Astrocyte (in vitro differentiated cells and primary cell): ENCODE results near the gene PNLIP. TPM values are rescaled to one million over a fixed set of nuclear protein-coding genes. Genes with fewer than 3 reads are reported as not detected.

ENCODE experiments used
- DNase-seq: peaks from one replicate; pipeline ENCODE4 v3.0.0-alpha.2; 2010; ENCODE audit warnings: low read depth
- FAIRE-seq: peaks from 2 replicates; lab custom pipeline; 2011; peaks lifted over from hg19 to GRCh38; lab: Jason Lieb, UNC
- H2AFZ ChIP-seq: 2 replicates; pipeline ENCODE4 v1.6.0; 2012; ENCODE audit warnings: low read depth, low read length, inconsistent platforms
- H3K27ac ChIP-seq: 2 replicates; pipeline ENCODE4 v1.5.1; 2011; ENCODE audit warnings: low read depth, low read length, inconsistent platforms
- H3K27me3 ChIP-seq: 2 replicates; pipeline ENCODE4 v1.6.0; 2011; ENCODE audit warnings: low read length, inconsistent platforms; ENCODE audit not compliant: insufficient read depth
- H3K36me3 ChIP-seq: 2 replicates; pipeline ENCODE4 v1.5.1; 2011; ENCODE audit warnings: low read length, inconsistent platforms; ENCODE audit not compliant: insufficient read depth
- H3K4me1 ChIP-seq: 2 replicates; pipeline ENCODE4 v1.5.1; 2011; ENCODE audit warnings: low read length, inconsistent platforms; ENCODE audit not compliant: insufficient read depth
- H3K4me2 ChIP-seq: 2 replicates; pipeline ENCODE4 v1.6.0; 2012; ENCODE audit warnings: low read length, inconsistent platforms
- H3K4me3 ChIP-seq: 2 replicates; pipeline ENCODE4 v1.5.1; 2011; ENCODE audit warnings: low read depth, mild to moderate bottlenecking, low read length, inconsistent platforms; ENCODE audit not compliant: insufficient read depth
- H3K79me2 ChIP-seq: 2 replicates; pipeline ENCODE4 v1.6.0; 2012; ENCODE audit warnings: mild to moderate bottlenecking, low read length, inconsistent platforms; ENCODE audit not compliant: insufficient read depth
- H3K9ac ChIP-seq: 2 replicates; pipeline ENCODE4 v1.6.0; 2012; ENCODE audit warnings: mild to moderate bottlenecking, low read length, inconsistent platforms
- H3K9me3 ChIP-seq: 2 replicates; pipeline ENCODE4 v1.5.1; 2012; ENCODE audit warnings: low read depth, mild to moderate bottlenecking, low read length, inconsistent platforms; ENCODE audit not compliant: insufficient read depth
- H4K20me1 ChIP-seq: 2 replicates; pipeline ENCODE4 v1.6.0; 2012; ENCODE audit warnings: low read length, inconsistent platforms; ENCODE audit not compliant: insufficient read depth
- H3K27ac Mint-ChIP-seq: one replicate; pipeline ENCODE4 v1.8.0; 2021; ENCODE audit warnings: mild to moderate bottlenecking, mixed read lengths; ENCODE audit not compliant: unreplicated experiment
- H3K27me3 Mint-ChIP-seq: one replicate; pipeline ENCODE4 v1.8.0; 2021; ENCODE audit warnings: low read depth, mixed read lengths; ENCODE audit not compliant: unreplicated experiment
- H3K36me3 Mint-ChIP-seq: one replicate; pipeline ENCODE4 v1.8.0; 2021; ENCODE audit warnings: low read depth, mixed read lengths; ENCODE audit not compliant: unreplicated experiment
- H3K4me1 Mint-ChIP-seq: one replicate; pipeline ENCODE4 v1.8.0; 2021; ENCODE audit warnings: low read depth, mixed read lengths; ENCODE audit not compliant: unreplicated experiment
- H3K4me3 Mint-ChIP-seq: one replicate; pipeline ENCODE4 v1.8.0; 2021; ENCODE audit warnings: mild to moderate bottlenecking, moderate library complexity, mixed read lengths; ENCODE audit not compliant: unreplicated experiment
- H3K9me3 Mint-ChIP-seq: one replicate; pipeline ENCODE4 v1.8.0; 2021; ENCODE audit warnings: mild to moderate bottlenecking, mixed read lengths; ENCODE audit not compliant: unreplicated experiment
- CTCF ChIP-seq: IDR thresholded peaks from 2 replicates; pipeline ENCODE4 v1.5.1; 2011; ENCODE audit warnings: low read depth, mild to moderate bottlenecking, inconsistent platforms, low read length, moderate library complexity; ENCODE audit not compliant: insufficient read depth
- EZH2 ChIP-seq: IDR thresholded peaks from 2 replicates; pipeline ENCODE4 v1.6.1; 2012; ENCODE audit warnings: mild to moderate bottlenecking, low read length, inconsistent platforms; ENCODE audit not compliant: insufficient read depth
- total RNA-seq: library from RNA; stranded (reverse); gene quantifications from 2 replicates; pipeline ENCODE4 v1.2.1, GENCODE V29; 2021

PNLIP gene
- total RNA-seq, 1 donor from 2014 or later: not detected

GRCh38 chr10:116536810-116537209 is 8.9 kb upstream of the PNLIP start:
- Mint-ChIP-seq H3K4me3 (no peak overlapping the region), H3K36me3 (peaks cover 4% of the 10 kb centered on the region), H3K27me3 (peaks cover 2% of the 10 kb centered on the region), H3K4me1 (peaks cover 14% of the 10 kb centered on the region), H3K9me3 (peaks cover 7% of the 10 kb centered on the region), H3K27ac (no peak overlapping the region)
- H4K20me1 ChIP-seq: no peaks in the 10 kb centered on the region
- H3K4me2 ChIP-seq: no peak overlapping the region
- H3K79me2 ChIP-seq: no peaks in the 10 kb centered on the region
- no peaks in the 10 kb centered on the region for H3K27me3 ChIP-seq
- no peaks in the 10 kb centered on the region for H3K36me3 ChIP-seq
- no peaks in the 10 kb centered on the region for H3K4me1 ChIP-seq
- H3K4me3 ChIP-seq: no peak overlapping the region
- DNase-seq (no peak), FAIRE-seq (no peak)
- no peaks in the 10 kb centered on the region for H3K9me3 ChIP-seq
- H3K27ac ChIP-seq: no peak overlapping the region
- no peak overlapping the region for H3K9ac ChIP-seq
- no peak overlapping the region for H2AFZ ChIP-seq
- TF ChIP-seq EZH2 (no peak), CTCF (no peak)

DNA sequence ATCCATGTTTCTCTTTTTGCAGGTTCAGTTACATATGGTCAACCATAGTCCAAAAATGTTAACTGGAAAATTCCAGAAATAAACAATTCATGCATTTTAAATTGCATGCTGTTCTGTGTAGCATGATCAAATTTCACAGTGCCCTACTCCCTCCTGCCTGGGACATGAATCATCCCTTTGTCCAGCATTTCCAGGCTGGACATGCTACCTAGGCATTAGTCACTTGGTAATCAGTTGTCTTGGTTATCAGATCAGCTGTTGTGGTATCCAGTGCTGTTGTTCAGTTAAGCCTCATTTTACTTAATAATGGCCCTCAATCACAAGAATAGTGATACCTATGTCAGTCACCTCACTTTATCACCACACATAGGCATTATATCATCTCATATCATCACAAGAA is 7.3 kb upstream of the PNLIP start:
- FAIRE-seq (no peak), DNase-seq (peak; percentile 22)
- H3K27ac Mint-ChIP-seq: no peak overlapping the region
- H3K27me3 ChIP-seq: no peaks in the 10 kb centered on the region
- H3K27ac ChIP-seq: no peak overlapping the region
- peaks cover 7% of the 10 kb centered on the region for H3K9me3 Mint-ChIP-seq
- no peak overlapping the region for H2AFZ ChIP-seq
- H3K9ac ChIP-seq: no peak overlapping the region
- no peak overlapping the region for H3K4me3 ChIP-seq
- no peak for TF ChIP-seq EZH2
- no peak for TF ChIP-seq CTCF
- H3K4me2 ChIP-seq: no peak overlapping the region
- no peaks in the 10 kb centered on the region for H3K79me2 ChIP-seq
- peaks cover 14% of the 10 kb centered on the region for H3K4me1 Mint-ChIP-seq
- H3K36me3 ChIP-seq: no peaks in the 10 kb centered on the region
- H3K27me3 Mint-ChIP-seq: no peaks in the 10 kb centered on the region
- no peaks in the 10 kb centered on the region for H3K4me1 ChIP-seq
- H4K20me1 ChIP-seq: no peaks in the 10 kb centered on the region
- H3K9me3 ChIP-seq: no peaks in the 10 kb centered on the region
- H3K36me3 Mint-ChIP-seq: peaks cover 2% of the 10 kb centered on the region
- H3K4me3 Mint-ChIP-seq: no peak overlapping the region

DNA sequence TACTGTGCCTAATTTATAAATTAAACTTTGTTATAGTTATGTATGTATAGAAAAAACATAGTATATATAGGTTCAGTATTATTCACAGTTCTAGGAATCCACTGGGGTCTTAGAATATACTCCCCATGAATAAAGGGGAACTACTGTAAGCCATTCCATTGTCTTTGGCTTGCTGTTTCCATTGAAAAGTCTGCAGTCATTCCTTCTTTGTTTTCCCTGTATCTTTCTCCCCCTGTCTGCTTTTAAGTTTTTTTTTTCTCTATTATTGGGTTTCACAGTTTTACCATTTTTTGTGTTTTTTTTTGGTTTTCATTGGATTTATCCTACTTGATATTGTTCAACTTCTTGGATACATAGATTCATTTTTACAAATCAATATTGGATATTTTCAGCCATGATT is 6.7 kb upstream of the PNLIP start:
- no peak for FAIRE-seq
- H3K27ac Mint-ChIP-seq: no peak overlapping the region
- Histone ChIP-seq H3K79me2 (no peaks in the 10 kb centered on the region), H3K27ac (no peak overlapping the region), H3K4me1 (no peaks in the 10 kb centered on the region), H3K9ac (no peak overlapping the region), H2AFZ (no peak overlapping the region), H3K4me2 (no peak overlapping the region), H3K4me3 (no peak overlapping the region), H3K36me3 (no peaks in the 10 kb centered on the region), H4K20me1 (no peaks in the 10 kb centered on the region), H3K27me3 (no peaks in the 10 kb centered on the region), H3K9me3 (no peaks in the 10 kb centered on the region)
- TF ChIP-seq EZH2 (no peak), CTCF (no peak)
- DNase-seq: no peak
- peaks cover 14% of the 10 kb centered on the region for H3K4me1 Mint-ChIP-seq
- no peak overlapping the region for H3K4me3 Mint-ChIP-seq
- H3K36me3 Mint-ChIP-seq: peaks cover 2% of the 10 kb centered on the region
- H3K9me3 Mint-ChIP-seq: peaks cover 7% of the 10 kb centered on the region
- no peaks in the 10 kb centered on the region for H3K27me3 Mint-ChIP-seq
